ENCODE results near the gene HOXA5.

Gene HOXA5

GRCh38 chr7:27143023-27143949 lies at the start of gene HOXA5:
HOXA5 (minus strand) TSS chr7:27143681; CDS start chr7:27143607, 74 bp downstream.
- DNase-seq: no peak

GRCh38 chr7:27192546-27193334 lies 49.3 kb upstream of the HOXA5 start:
- DNase-seq: no peak

GRCh38 chr7:27191833-27192545 lies 48.5 kb upstream of the HOXA5 start:
- no peak for DNase-seq

- DNase-seq: no peak
Observed at GRCh38 chr7:27191161-27191731, 47.8 kb upstream of the HOXA5 start.

GRCh38 chr7:27189997-27190748 lies 46.7 kb upstream of the HOXA5 start:
- DNase-seq: no peak

GRCh38 chr7:27189295-27189996 lies 46.0 kb upstream of the HOXA5 start:
- no peak for DNase-seq

GRCh38 chr7:27188386-27189294 lies 45.2 kb upstream of the HOXA5 start:
- no peak for DNase-seq

- DNase-seq: no peak
Observed at GRCh38 chr7:27187475-27188385, 44.2 kb upstream of the HOXA5 start.

GRCh38 chr7:27186668-27187474 lies 43.4 kb upstream of the HOXA5 start:
- no peak for DNase-seq

GRCh38 chr7:27185854-27186667 lies 42.6 kb upstream of the HOXA5 start:
- DNase-seq: no peak

- no peak for DNase-seq
Observed at GRCh38 chr7:27185013-27185853, 41.8 kb upstream of the HOXA5 start, which contains the start of gene HOXA11. HOXA11 (minus strand) TSS chr7:27185232; CDS start chr7:27185144, 88 bp downstream.

GRCh38 chr7:27184337-27185012 lies 41.0 kb upstream of the HOXA5 start:
- DNase-seq: no peak

GRCh38 chr7:27183682-27184336 lies 40.3 kb upstream of the HOXA5 start:
- peak in 1 of 2 experiments; percentile 46 for DNase-seq

GRCh38 chr7:27182861-27183681 lies 39.6 kb upstream of the HOXA5 start:
- peak in 1 of 2 experiments; percentile 10 for DNase-seq

Measured in NCI-H187 (cell line).